HepG2 (cell line): ENCODE data around the gene NEGR1. TPM values are rescaled to one million over a fixed set of nuclear protein-coding genes. Genes with fewer than 3 reads are reported as not detected.

ENCODE experiments used
- ATAC-seq: fragments of 200-7000 bp; cut with Tn5 transposase; 3 replicates; pipeline ENCODE4 v1.9.1; 2020; ENCODE audit warnings: mild to moderate bottlenecking, moderate library complexity
- BruUV-seq: library from RNA; stranded (reverse); fragments of 400-500 nt; replicated peaks from 2 replicates; lab custom pipeline; 2021; lab: Mats Ljungman, UMichigan
- CTCF ChIA-PET: fragments of 300-600 bp; formaldehyde crosslinking; extraction: SDS; loops from one replicate; lab custom pipeline; 2021; ENCODE audit warnings: low total read pairs, inconsistent platforms, low intra/inter-chr PET ratio; lab: Yijun Ruan, JAX
- POLR2A ChIA-PET: fragments of 350-600 bp; sonication (Branson Sonifier 250); formaldehyde crosslinking; loops from one replicate; lab custom pipeline; 2020; ENCODE audit warnings: antibody characterized with exemption, inconsistent platforms; lab: Yijun Ruan, JAX
- DNase-seq: peaks from one replicate; pipeline ENCODE4 v3.0.0-alpha.2; 2015; ENCODE audit warnings: low spot score
- FAIRE-seq: peaks from 3 replicates; lab custom pipeline; 2011; peaks lifted over from hg19 to GRCh38; lab: Jason Lieb, UNC
- H2AFZ ChIP-seq: one replicate; pipeline ENCODE4 v1.6.1; 2011; ENCODE audit warnings: low read length, inconsistent platforms
- H3K27ac ChIP-seq: fragments of 300-600 bp; 3 replicates; pipeline ENCODE4 v1.8.0; 2011; ENCODE audit warnings: mixed run types, mild to moderate bottlenecking, mixed read lengths, low read length, inconsistent platforms; ENCODE audit not compliant: insufficient read depth; ENCODE audit errors: extremely low read length
- H3K27me3 ChIP-seq, 2 experiments: fragments of 200-600 bp in 1 of 2; 2 replicates in 1 of 2; 3 replicates in 1 of 2; pipeline versions ENCODE4 v1.6.0 to v1.8.0; 2011; ENCODE audit warnings: low read length in 2 of 2, mild to moderate bottlenecking in 2 of 2, moderate library complexity in 2 of 2, inconsistent platforms in 1 of 2; ENCODE audit not compliant: insufficient read depth in 2 of 2, control insufficient read depth in 1 of 2
- H3K36me3 ChIP-seq, 2 experiments: fragments of 200-600 bp in 1 of 2; replicated peaks in 1 of 2; 2 replicates in 1 of 2; 3 replicates in 1 of 2; pipeline versions ENCODE4 v1.5.1 to v1.8.0; 2011; ENCODE audit warnings: low read length in 2 of 2, inconsistent platforms in 1 of 2; ENCODE audit not compliant: insufficient read depth in 2 of 2, control insufficient read depth in 1 of 2
- H3K4me1 ChIP-seq: 2 replicates; pipeline ENCODE4 v1.5.1; 2012; ENCODE audit warnings: low read length, inconsistent platforms; ENCODE audit not compliant: insufficient read depth
- H3K4me2 ChIP-seq: 2 replicates; pipeline ENCODE4 v1.6.0; 2011; ENCODE audit warnings: low read depth, low read length, inconsistent platforms
- H3K4me3 ChIP-seq, 3 experiments: fragments of 200-600 bp in 1 of 3; sonication (generic), shearing (Covaris generic) in 1 of 3; replicated peaks in 1 of 3; 2 replicates each; pipeline ENCODE4 v1.5.1; 2011 to 2016; ENCODE audit warnings: low read length in 3 of 3, inconsistent platforms in 2 of 3, low read depth in 2 of 3, mild to moderate bottlenecking in 2 of 3, control low read depth in 1 of 3, mixed read lengths in 1 of 3; ENCODE audit not compliant: insufficient read depth in 1 of 3
- H3K79me2 ChIP-seq: one replicate; pipeline ENCODE4 v1.6.1; 2011; ENCODE audit warnings: low read length, inconsistent platforms; ENCODE audit not compliant: insufficient read depth
- H3K9ac ChIP-seq: 2 replicates; pipeline ENCODE4 v1.6.0; 2011; ENCODE audit warnings: mild to moderate bottlenecking, low read depth, low read length, inconsistent platforms; ENCODE audit not compliant: insufficient read depth
- H3K9me3 ChIP-seq: 2 replicates; pipeline ENCODE4 v1.5.1; 2012; ENCODE audit warnings: mild to moderate bottlenecking, low read length
- H4K20me1 ChIP-seq: 2 replicates; pipeline ENCODE4 v1.6.0; 2011; ENCODE audit warnings: inconsistent platforms, mild to moderate bottlenecking, low read length, moderate library complexity; ENCODE audit not compliant: insufficient read depth
- HOXA9 ChIP-seq: sonication (generic); formaldehyde crosslinking; IDR thresholded peaks from 2 replicates; pipeline ENCODE4 v1.8.1; 2022; ENCODE audit warnings: missing genetic modification reagents, mild to moderate bottlenecking, moderate library complexity, borderline replicate concordance
- MEIS2 ChIP-seq: sonication (generic); formaldehyde crosslinking; IDR thresholded peaks from 2 replicates; pipeline ENCODE4 v1.9.0; 2021; ENCODE audit warnings: mild to moderate bottlenecking, missing genetic modification reagents
- MLLT10 ChIP-seq: sonication (generic); formaldehyde crosslinking; IDR thresholded peaks from 2 replicates; pipeline ENCODE4 v1.4.0; 2020; ENCODE audit warnings: missing genetic modification reagents
- NBN ChIP-seq: fragments of 450-650 bp; conservative IDR thresholded peaks from 2 replicates; pipeline ENCODE4 v1.6.1; 2017
- RCOR2 ChIP-seq: IDR thresholded peaks from 2 replicates; pipeline ENCODE4 v1.6.1; 2016; ENCODE audit warnings: missing biosample characterization, missing genetic modification reagents
- RFX1 ChIP-seq: fragments of 450-650 bp; IDR thresholded peaks from 2 replicates; pipeline ENCODE4 v1.6.1; 2017
- SKI ChIP-seq: fragments of 450-650 bp; IDR thresholded peaks from one replicate; pipeline ENCODE4 v1.6.1; 2018; ENCODE audit warnings: mild to moderate bottlenecking; ENCODE audit not compliant: partially characterized antibody
- SNAI1 ChIP-seq: sonication (generic); formaldehyde crosslinking; IDR thresholded peaks from 2 replicates; pipeline ENCODE4 v1.5.0; 2020; ENCODE audit warnings: mild to moderate bottlenecking, missing genetic modification reagents, borderline replicate concordance
- ZNF10 ChIP-seq: sonication (generic); formaldehyde crosslinking; IDR thresholded peaks from 2 replicates; pipeline ENCODE4 v1.4.0; 2020; ENCODE audit warnings: mild to moderate bottlenecking, low read depth, missing genetic modification reagents, borderline replicate concordance
- ZNF230 ChIP-seq: sonication (generic); formaldehyde crosslinking; IDR thresholded peaks from 2 replicates; pipeline ENCODE4 v1.4.0; 2020; ENCODE audit warnings: mild to moderate bottlenecking, missing genetic modification reagents
- WGBS: methylation state at CpG from one replicate; pipeline ENCODE4 v1.1.6; 2017; ENCODE audit warnings: low lambda C conversion rate; 5-methylcytosine and 5-hydroxymethylcytosine counted together
- in situ Hi-C: cut with HindIII; loops from 2 replicates; pipeline ENCODE4 v1.10.0; 2017; ENCODE audit warnings: low pct_unique_long_range_greater_than_20kb; ENCODE audit not compliant: extremely low pct_ligation_motif_present
- intact Hi-C: fragments of 100-400 bp; cut with micrococcal nuclease; formaldehyde crosslinking; loops from one replicate; pipeline ENCODE4 v1.10.0; 2022; ENCODE audit not compliant: unreplicated experiment
- polyA plus RNA-seq, 8 experiments: library from polyadenylated mRNA; depleted of rRNA in 3 of 8; stranded (reverse) in 7 of 8; unstranded in 1 of 8; fragments of >200 nt; fragmentation: Illumina TruSeq in 4 of 8; extraction: Trizol in 4 of 8; gene quantifications; 2 replicates each; pipeline versions ENCODE4 v1.2.1 to v1.2.3, GENCODE V29; 2011 to 2016; ENCODE audit warnings: low read depth in 4 of 8, missing spikeins in 1 of 8, mixed read lengths in 1 of 8; ENCODE audit not compliant: insufficient read depth in 1 of 8
- total RNA-seq, 5 experiments: library from RNA; depleted of rRNA; stranded (reverse); fragments of >200 nt; fragmentation: Illumina TruSeq; extraction: Trizol; gene quantifications; 2 replicates each; pipeline ENCODE4 v1.2.3, GENCODE V29; 2016; ENCODE audit warnings: low read depth in 1 of 5
- TF ChIP-seq, protein P1 (sequence below): sonication (generic); formaldehyde crosslinking; IDR thresholded peaks from 2 replicates; pipeline ENCODE4 v1.5.0; 2020; ENCODE audit warnings: mild to moderate bottlenecking, missing genetic modification reagents, borderline replicate concordance
- TF ChIP-seq, protein P2 (sequence below): sonication (generic); formaldehyde crosslinking; IDR thresholded peaks from 2 replicates; pipeline ENCODE4 v1.4.0; 2020; ENCODE audit warnings: missing genetic modification reagents

The NEGR1 gene
- total and polyA plus RNA-seq, 2 of the 13 experiments (the other 11 are each of a cell fraction or from before 2014, with no cell fraction given): not detected

DNA sequence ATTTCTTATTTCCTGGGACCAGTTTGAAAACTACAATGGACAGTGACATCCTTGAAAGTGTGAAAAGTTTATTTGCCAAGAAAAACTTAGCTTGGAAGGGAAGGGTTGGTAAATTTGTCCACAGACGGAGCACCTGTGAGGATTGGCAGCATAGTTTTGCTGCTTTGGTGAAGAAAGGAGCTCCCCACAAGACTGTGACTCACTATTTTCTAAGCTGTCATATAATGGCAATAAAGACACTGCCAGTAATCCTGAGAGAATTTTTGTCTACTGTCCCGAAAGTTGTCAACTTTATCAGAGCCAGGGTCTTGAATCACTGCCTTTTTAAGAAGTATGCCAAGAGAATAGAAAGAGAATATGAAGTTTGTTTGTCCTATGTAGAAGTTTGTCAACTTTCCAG lies 230.8 kb downstream of the NEGR1 start:
- Histone ChIP-seq H3K79me2 (no peaks in the 10 kb centered on the region), H3K27ac (no peak overlapping the region), H3K9ac (no peak overlapping the region), H3K27me3 (no peaks in the 10 kb centered on the region), H3K4me1 (no peaks in the 10 kb centered on the region), H2AFZ (no peak overlapping the region), H3K4me3 (no peak overlapping the region), H3K4me2 (no peak overlapping the region), H4K20me1 (no peaks in the 10 kb centered on the region), H3K36me3 (no peaks in the 10 kb centered on the region), H3K9me3 (no peaks in the 10 kb centered on the region)
- CTCF ChIA-PET: no interaction called here
- FAIRE-seq: no peak
- WGBS: 0% methylated on average over 2 of the region's 2 CpGs
- intact Hi-C loops (no loop called here), in situ Hi-C loops (no loop called here)
- no TSS peak for BruUV-seq
- no peak for ATAC-seq
- no peak for TF ChIP-seq NBN
- TF ChIP-seq SKI: no peak
- no peak for TF ChIP-seq HOXA9 (CRISPR knock-in tag)
- TF ChIP-seq MEIS2 (CRISPR knock-in tag): no peak
- TF ChIP-seq RCOR2 (CRISPR knock-in tag): no peak
- TF ChIP-seq, protein P1, sequence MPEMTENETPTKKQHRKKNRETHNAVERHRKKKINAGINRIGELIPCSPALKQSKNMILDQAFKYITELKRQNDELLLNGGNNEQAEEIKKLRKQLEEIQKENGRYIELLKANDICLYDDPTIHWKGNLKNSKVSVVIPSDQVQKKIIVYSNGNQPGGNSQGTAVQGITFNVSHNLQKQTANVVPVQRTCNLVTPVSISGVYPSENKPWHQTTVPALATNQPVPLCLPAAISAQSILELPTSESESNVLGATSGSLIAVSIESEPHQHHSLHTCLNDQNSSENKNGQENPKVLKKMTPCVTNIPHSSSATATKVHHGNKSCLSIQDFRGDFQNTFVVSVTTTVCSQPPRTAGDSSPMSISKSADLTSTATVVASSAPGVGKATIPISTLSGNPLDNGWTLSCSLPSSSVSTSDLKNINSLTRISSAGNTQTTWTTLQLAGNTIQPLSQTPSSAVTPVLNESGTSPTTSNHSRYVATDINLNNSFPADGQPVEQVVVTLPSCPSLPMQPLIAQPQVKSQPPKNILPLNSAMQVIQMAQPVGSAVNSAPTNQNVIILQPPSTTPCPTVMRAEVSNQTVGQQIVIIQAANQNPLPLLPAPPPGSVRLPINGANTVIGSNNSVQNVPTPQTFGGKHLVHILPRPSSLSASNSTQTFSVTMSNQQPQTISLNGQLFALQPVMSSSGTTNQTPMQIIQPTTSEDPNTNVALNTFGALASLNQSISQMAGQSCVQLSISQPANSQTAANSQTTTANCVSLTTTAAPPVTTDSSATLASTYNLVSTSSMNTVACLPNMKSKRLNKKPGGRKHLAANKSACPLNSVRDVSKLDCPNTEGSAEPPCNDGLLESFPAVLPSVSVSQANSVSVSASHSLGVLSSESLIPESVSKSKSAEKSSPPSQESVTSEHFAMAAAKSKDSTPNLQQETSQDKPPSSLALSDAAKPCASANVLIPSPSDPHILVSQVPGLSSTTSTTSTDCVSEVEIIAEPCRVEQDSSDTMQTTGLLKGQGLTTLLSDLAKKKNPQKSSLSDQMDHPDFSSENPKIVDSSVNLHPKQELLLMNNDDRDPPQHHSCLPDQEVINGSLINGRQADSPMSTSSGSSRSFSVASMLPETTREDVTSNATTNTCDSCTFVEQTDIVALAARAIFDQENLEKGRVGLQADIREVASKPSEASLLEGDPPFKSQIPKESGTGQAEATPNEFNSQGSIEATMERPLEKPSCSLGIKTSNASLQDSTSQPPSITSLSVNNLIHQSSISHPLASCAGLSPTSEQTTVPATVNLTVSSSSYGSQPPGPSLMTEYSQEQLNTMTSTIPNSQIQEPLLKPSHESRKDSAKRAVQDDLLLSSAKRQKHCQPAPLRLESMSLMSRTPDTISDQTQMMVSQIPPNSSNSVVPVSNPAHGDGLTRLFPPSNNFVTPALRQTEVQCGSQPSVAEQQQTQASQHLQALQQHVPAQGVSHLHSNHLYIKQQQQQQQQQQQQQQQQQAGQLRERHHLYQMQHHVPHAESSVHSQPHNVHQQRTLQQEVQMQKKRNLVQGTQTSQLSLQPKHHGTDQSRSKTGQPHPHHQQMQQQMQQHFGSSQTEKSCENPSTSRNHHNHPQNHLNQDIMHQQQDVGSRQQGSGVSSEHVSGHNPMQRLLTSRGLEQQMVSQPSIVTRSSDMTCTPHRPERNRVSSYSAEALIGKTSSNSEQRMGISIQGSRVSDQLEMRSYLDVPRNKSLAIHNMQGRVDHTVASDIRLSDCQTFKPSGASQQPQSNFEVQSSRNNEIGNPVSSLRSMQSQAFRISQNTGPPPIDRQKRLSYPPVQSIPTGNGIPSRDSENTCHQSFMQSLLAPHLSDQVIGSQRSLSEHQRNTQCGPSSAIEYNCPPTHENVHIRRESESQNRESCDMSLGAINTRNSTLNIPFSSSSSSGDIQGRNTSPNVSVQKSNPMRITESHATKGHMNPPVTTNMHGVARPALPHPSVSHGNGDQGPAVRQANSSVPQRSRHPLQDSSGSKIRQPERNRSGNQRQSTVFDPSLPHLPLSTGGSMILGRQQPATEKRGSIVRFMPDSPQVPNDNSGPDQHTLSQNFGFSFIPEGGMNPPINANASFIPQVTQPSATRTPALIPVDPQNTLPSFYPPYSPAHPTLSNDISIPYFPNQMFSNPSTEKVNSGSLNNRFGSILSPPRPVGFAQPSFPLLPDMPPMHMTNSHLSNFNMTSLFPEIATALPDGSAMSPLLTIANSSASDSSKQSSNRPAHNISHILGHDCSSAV: no peak
- no peak for TF ChIP-seq ZNF10
- no peak for TF ChIP-seq ZNF230 (CRISPR knock-in tag)
- no peak for TF ChIP-seq RFX1
- TF ChIP-seq MLLT10 (CRISPR knock-in tag): no peak
- TF ChIP-seq, protein P2, sequence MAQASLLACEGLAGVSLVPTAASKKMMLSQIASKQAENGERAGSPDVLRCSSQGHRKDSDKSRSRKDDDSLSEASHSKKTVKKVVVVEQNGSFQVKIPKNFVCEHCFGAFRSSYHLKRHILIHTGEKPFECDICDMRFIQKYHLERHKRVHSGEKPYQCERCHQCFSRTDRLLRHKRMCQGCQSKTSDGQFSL (CRISPR knock-in tag): no peak
- TF ChIP-seq SNAI1 (CRISPR knock-in tag): no peak
- DNase-seq: no peak
- POLR2A ChIA-PET: no interaction called here
